GM23338 (cell line): Measurements from ENCODE around the gene CEP192. TPM values are rescaled to one million over a fixed set of nuclear protein-coding genes. Genes with fewer than 3 reads are reported as not detected.

Experiments
- ATAC-seq: fragments of 200-7000 bp; cut with Tn5 transposase; 3 replicates; pipeline ENCODE4 v1.9.1; 2020
- DNase-seq: peaks from one replicate; pipeline ENCODE4 v3.0.0-alpha.2; 2015; ENCODE audit warnings: low spot score
- H2AFZ ChIP-seq: fragments of 200-600 bp; sonication (generic); 2 replicates; pipeline ENCODE4 v1.8.0; 2016; ENCODE audit warnings: antibody characterized with exemption, mild to moderate bottlenecking, moderate library complexity
- H3F3A ChIP-seq: fragments of 200-600 bp; sonication (generic); replicated peaks from 2 replicates; pipeline ENCODE4 v1.8.0; 2017; ENCODE audit warnings: antibody characterized with exemption, mixed run types, low read depth
- H3K27ac ChIP-seq: fragments of 200-600 bp; sonication (generic); 2 replicates; pipeline ENCODE4 v1.6.1; 2016; ENCODE audit warnings: low read depth
- H3K27me3 ChIP-seq: fragments of 200-600 bp; sonication (generic); 2 replicates; pipeline ENCODE4 v1.8.0; 2016; ENCODE audit warnings: mild to moderate bottlenecking, mixed run types, moderate library complexity; ENCODE audit not compliant: insufficient read depth
- H3K36me3 ChIP-seq: fragments of 200-600 bp; sonication (generic); 2 replicates; pipeline ENCODE4 v1.8.0; 2016; ENCODE audit warnings: mild to moderate bottlenecking; ENCODE audit not compliant: insufficient read depth
- H3K4me1 ChIP-seq: fragments of 200-600 bp; sonication (generic); 2 replicates; pipeline ENCODE4 v1.8.0; 2016; ENCODE audit warnings: mild to moderate bottlenecking, moderate library complexity; ENCODE audit not compliant: insufficient read depth
- H3K4me2 ChIP-seq: fragments of 200-600 bp; sonication (generic); 2 replicates; pipeline ENCODE4 v1.7.1; 2017; ENCODE audit warnings: mixed run types
- H3K4me3 ChIP-seq: fragments of 200-600 bp; sonication (generic); 2 replicates; pipeline ENCODE4 v1.6.1; 2016; ENCODE audit warnings: mixed run types
- H3K79me2 ChIP-seq: fragments of 200-600 bp; sonication (generic); replicated peaks from 2 replicates; pipeline ENCODE4 v1.8.0; 2017; ENCODE audit warnings: mild to moderate bottlenecking; ENCODE audit not compliant: insufficient read depth
- H3K9me2 ChIP-seq: fragments of 200-600 bp; sonication (generic); 2 replicates; pipeline ENCODE4 v1.8.0; 2017; ENCODE audit not compliant: insufficient read depth
- H4K20me1 ChIP-seq: fragments of 200-600 bp; sonication (generic); replicated peaks from 2 replicates; pipeline ENCODE4 v1.8.0; 2017; ENCODE audit warnings: mild to moderate bottlenecking; ENCODE audit not compliant: insufficient read depth
- H3K27ac Mint-ChIP-seq: 2 replicates; pipeline ENCODE4 v1.8.0; 2020; ENCODE audit warnings: inconsistent platforms, mild to moderate bottlenecking, moderate library complexity, mixed read lengths
- H3K27me3 Mint-ChIP-seq: 3 replicates; pipeline ENCODE4 v1.8.0; 2022; ENCODE audit warnings: low read depth, mild to moderate bottlenecking, moderate library complexity, mixed read lengths, inconsistent platforms; ENCODE audit not compliant: insufficient read depth, poor library complexity
- H3K36me3 Mint-ChIP-seq: 3 replicates; pipeline ENCODE4 v1.8.0; 2021; ENCODE audit warnings: low read depth, mild to moderate bottlenecking, inconsistent platforms, moderate library complexity, mixed read lengths
- H3K4me1 Mint-ChIP-seq: 3 replicates; pipeline ENCODE4 v1.8.0; 2020; ENCODE audit warnings: mild to moderate bottlenecking, inconsistent platforms, mixed read lengths
- H3K4me3 Mint-ChIP-seq: 3 replicates; pipeline ENCODE4 v1.8.0; 2021; ENCODE audit warnings: moderate library complexity, mild to moderate bottlenecking, inconsistent platforms, mixed read lengths
- H3K9me3 Mint-ChIP-seq: 3 replicates; pipeline ENCODE4 v1.8.0; 2020; ENCODE audit warnings: moderate library complexity, mild to moderate bottlenecking, inconsistent platforms, mixed read lengths
- CTCF ChIP-seq, 2 experiments: fragments of 200-600 bp in 1 of 2; sonication (generic) in 1 of 2; conservative IDR thresholded peaks; 2 replicates each; pipeline versions ENCODE4 v1.5.1 to v1.6.1; 2016 to 2017; ENCODE audit warnings: antibody characterized with exemption in 2 of 2, low read depth in 2 of 2, mild to moderate bottlenecking in 2 of 2, moderate library complexity in 1 of 2
- EZH2 ChIP-seq: fragments of 200-600 bp; sonication (generic); IDR thresholded peaks from one replicate; pipeline ENCODE4 v1.8.0; 2017; ENCODE audit warnings: antibody characterized with exemption, mild to moderate bottlenecking, low read depth; ENCODE audit not compliant: unreplicated experiment
- EZH2phosphoT487 ChIP-seq: fragments of 200-600 bp; sonication (generic); IDR thresholded peaks from one replicate; pipeline ENCODE4 v1.8.1; 2018; ENCODE audit warnings: antibody characterized with exemption; ENCODE audit not compliant: unreplicated experiment
- JUNB ChIP-seq: IDR thresholded peaks from one replicate; pipeline ENCODE4 v1.6.1; 2016; ENCODE audit warnings: antibody characterized with exemption; ENCODE audit not compliant: unreplicated experiment
- NANOG ChIP-seq: IDR thresholded peaks from 2 replicates; pipeline ENCODE4 v1.6.1; 2016; ENCODE audit warnings: antibody characterized with exemption, borderline replicate concordance
- POLR2AphosphoS5 ChIP-seq: IDR thresholded peaks from 2 replicates; pipeline ENCODE4 v1.6.1; 2016; ENCODE audit warnings: antibody characterized with exemption, low read depth
- REST ChIP-seq: IDR thresholded peaks from one replicate; pipeline ENCODE4 v1.6.1; 2018; ENCODE audit warnings: antibody characterized with exemption; ENCODE audit not compliant: unreplicated experiment
- STAT1 ChIP-seq: IDR thresholded peaks from one replicate; pipeline ENCODE4 v1.6.1; 2016; ENCODE audit warnings: antibody characterized with exemption; ENCODE audit not compliant: unreplicated experiment
- ZNF114 ChIP-seq: fragments of 250-450 bp; sonication (Bioruptor Pico); IDR thresholded peaks from 2 replicates; pipeline ENCODE4 v1.5.0; 2020; ENCODE audit warnings: mild to moderate bottlenecking, moderate library complexity
- ZNF331 ChIP-seq: fragments of 250-450 bp; sonication (Bioruptor Pico); IDR thresholded peaks from 2 replicates; pipeline ENCODE4 v1.5.0; 2020; ENCODE audit warnings: low read depth, mild to moderate bottlenecking, moderate library complexity
- ZNF462 ChIP-seq: fragments of 250-450 bp; sonication (Bioruptor Pico); IDR thresholded peaks from 2 replicates; pipeline ENCODE4 v1.5.0; 2020; ENCODE audit warnings: mild to moderate bottlenecking, moderate library complexity
- polyA plus RNA-seq: library from polyadenylated mRNA; unstranded; fragments of >200 nt; fragmentation: Nextera tagmentation; extraction: Ambion mirVana; gene quantifications from 2 replicates; pipeline ENCODE4 v1.2.1, GENCODE V29; 2016
- total RNA-seq: library from RNA; depleted of rRNA; stranded (reverse); fragments of >200 nt; shearing (Covaris generic); gene quantifications from 2 replicates; pipeline ENCODE4 v1.2.3, GENCODE V29; 2014

Gene CEP192
- total and polyA plus RNA-seq, 2 experiments from 2014 or later, result 15.2 to 30.6 TPM

- TF ChIP-seq EZH2, result no peak
- TF ChIP-seq STAT1, result no peak
- TF ChIP-seq JUNB, result no peak
- no peak for TF ChIP-seq NANOG
- no peak for TF ChIP-seq CTCF (conservative IDR thresholded peaks at IDR 0.05; ENCODE audit: low read depth in 2 of 2)
- TF ChIP-seq ZNF331 (CRISPR knock-in tag), result no peak
These were observed 160.5 kb downstream of the CEP192 start (continued) for GRCh38 chr18:13151656-13152055.

- H3K36me3 Mint-ChIP-seq, result peaks cover 16% of the 10 kb centered on the region
- H3K27ac ChIP-seq, result no peak overlapping the region
- peaks cover 3% of the 10 kb centered on the region; the same call in 1 of the 2 replicates for H3K9me2 ChIP-seq
- peaks cover 43% of the 10 kb centered on the region for H3K9me3 Mint-ChIP-seq
- peaks cover 9% of the 10 kb centered on the region for H3K27me3 Mint-ChIP-seq
- DNase-seq (no peak), ATAC-seq (no peak)
- no peak overlapping the region for H3K27ac Mint-ChIP-seq
- H3K4me3 ChIP-seq, result no peak overlapping the region
- H3K4me3 Mint-ChIP-seq, result no peak overlapping the region
- no peaks in the 10 kb centered on the region for H3F3A ChIP-seq
- no peaks in the 10 kb centered on the region for H3K4me1 ChIP-seq
- H2AFZ ChIP-seq, result no peak overlapping the region
- no peaks in the 10 kb centered on the region for H3K4me1 Mint-ChIP-seq
- H4K20me1 ChIP-seq, result no peaks in the 10 kb centered on the region
- no peaks in the 10 kb centered on the region for H3K36me3 ChIP-seq
- no peak overlapping the region for H3K4me2 ChIP-seq
- no peaks in the 10 kb centered on the region for H3K27me3 ChIP-seq
- no peaks in the 10 kb centered on the region for H3K79me2 ChIP-seq
- TF ChIP-seq STAT1 (no peak), JUNB (no peak), CTCF (conservative IDR thresholded peaks at IDR 0.05; ENCODE audit: low read depth in 2 of 2) (no peak), ZNF114 (CRISPR knock-in tag) (no peak), POLR2AphosphoS5 (no peak), EZH2phosphoT487 (no peak), ZNF331 (CRISPR knock-in tag) (no peak), ZNF462 (CRISPR knock-in tag) (no peak), REST (no peak), NANOG (no peak)
These were observed 167.3 kb downstream of the CEP192 start for GRCh38 chr18:13158428-13158827.
